HG02571 (cell line): ENCODE measurements around the gene LRFN2.

Source experiments
- ATAC-seq: cut with Tn5 transposase; IDR thresholded peaks from one replicate; pipeline ENCODE4 v1.9.1; 2021; ENCODE audit warnings: mild to moderate bottlenecking, moderate library complexity; ENCODE audit not compliant: unreplicated experiment

The LRFN2 gene

DNA sequence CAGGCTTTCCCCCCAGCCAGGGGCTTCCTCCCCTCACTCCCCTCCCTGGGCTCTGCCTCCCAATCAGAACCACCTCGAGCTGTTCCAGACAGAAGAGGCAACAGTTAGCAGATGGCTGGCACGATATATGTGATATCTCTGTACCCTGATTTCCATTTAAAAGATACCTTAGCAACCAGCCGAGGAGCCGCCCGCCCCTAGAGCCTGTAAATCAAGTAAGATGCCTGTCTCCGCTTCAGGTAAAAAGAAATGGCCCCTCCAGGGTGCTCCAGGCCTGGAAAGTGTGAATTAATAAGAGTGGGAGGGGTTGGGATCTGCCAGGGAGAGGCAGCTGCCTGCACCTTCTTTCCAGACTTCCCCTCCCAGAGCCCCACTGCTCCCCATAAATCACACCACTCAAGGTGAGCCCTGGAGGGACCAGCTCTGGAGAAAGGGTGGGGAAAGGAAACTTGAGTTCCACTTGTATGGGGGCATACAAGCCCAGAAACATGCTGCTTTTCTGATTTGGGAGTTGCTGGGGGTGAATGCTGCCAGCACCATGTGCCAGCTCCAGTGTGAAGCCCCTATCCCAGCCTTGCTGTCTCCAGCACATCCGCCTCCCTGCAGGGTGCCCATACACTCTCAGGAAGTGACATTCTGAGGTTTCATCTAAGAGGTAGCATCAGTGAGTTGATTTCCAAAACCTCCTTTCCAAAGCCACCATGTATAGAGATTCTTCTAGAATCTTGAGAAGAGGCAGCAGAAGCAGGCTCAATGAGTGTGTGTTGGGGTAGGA is 148.0 kb downstream of the LRFN2 start:
- no peak for ATAC-seq

- ATAC-seq, result no peak
These were observed 148.8 kb downstream of the LRFN2 start for GRCh38 chr6:40438246-40438887.

DNA sequence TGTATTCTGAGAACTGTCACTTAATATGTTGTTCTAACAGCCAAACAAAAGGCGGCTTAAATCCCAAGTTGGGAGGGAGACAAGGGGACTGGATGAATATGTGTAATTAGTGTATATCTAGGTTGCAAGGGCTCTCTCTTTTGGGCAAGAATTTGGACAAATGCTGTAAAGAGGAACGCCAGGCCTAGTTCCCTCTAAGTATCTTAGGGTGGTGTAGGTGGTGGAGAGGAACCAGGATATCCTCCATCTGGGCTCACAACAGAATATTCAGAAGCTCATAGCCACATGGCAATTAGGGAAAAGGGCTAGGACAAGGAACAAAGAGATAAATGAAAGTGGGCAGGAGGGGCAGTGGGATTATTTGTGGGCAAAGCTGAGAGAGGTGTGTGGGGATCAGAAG is 149.5 kb downstream of the LRFN2 start:
- ATAC-seq, result no peak

- ATAC-seq, result no peak
These were observed 150.2 kb downstream of the LRFN2 start for GRCh38 chr6:40436685-40437604.

DNA sequence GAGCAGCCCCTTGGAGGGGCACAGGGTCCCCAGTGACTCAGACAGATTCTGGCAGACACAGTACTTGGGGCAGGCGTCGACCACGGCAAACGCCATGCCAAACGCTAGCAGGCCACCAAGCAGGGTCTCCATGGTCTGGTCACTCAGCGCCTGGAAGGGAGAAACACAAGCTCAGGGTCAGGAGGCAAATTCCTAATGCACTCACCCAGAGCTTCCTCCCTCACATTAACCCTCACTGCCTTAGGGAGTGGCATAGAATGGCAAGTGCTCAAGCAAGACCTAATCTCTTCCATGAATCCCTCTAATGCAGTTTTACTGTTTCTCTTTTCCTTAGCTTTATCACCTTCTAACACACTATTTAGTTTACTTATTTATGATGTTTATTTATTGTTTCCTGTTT is 154.2 kb downstream of the LRFN2 start:
- ATAC-seq, result no peak

- ATAC-seq, result no peak
These were observed 155.5 kb downstream of the LRFN2 start for GRCh38 chr6:40431706-40432105.

GRCh38 chr6:40427196-40427595 is 160.0 kb downstream of the LRFN2 start:
- ATAC-seq, result no peak

GRCh38 chr6:40426346-40427066 is 160.7 kb downstream of the LRFN2 start:
- ATAC-seq, result no peak

DNA sequence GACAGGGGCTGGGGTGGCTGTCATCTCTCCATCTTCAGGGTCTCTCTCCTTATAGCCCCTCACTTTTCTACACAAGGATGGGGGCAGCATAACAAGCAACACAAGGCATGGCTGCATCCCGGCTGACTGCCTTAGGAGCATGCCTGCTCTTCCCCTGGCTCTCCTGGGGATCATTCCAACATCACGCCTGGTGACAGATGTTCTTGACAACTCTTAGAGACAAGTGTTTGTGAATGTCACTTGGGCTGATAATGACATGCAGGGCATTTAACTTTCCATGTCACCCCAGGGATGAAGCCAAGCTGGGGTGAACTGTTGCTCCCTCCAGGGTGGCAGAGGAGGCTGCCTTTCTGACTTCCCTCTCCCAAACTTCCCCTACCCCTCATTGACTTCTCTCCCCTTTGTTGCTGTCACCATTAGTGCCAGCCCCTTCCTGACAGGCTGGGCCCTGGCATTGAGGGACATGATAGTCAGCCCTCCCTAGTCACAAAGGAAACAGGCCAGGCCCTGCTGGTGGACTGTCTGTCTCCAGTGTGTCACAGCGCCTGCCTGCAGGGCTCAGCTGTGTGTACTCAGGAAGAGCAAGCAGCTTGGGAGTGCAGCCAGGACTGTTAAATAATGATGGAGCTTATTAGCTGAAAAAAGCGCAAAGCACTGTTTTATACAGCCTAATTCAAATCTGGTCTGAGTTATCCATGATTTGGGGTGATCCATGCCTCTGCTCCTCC is 161.8 kb downstream of the LRFN2 start:
- no peak for ATAC-seq

DNA sequence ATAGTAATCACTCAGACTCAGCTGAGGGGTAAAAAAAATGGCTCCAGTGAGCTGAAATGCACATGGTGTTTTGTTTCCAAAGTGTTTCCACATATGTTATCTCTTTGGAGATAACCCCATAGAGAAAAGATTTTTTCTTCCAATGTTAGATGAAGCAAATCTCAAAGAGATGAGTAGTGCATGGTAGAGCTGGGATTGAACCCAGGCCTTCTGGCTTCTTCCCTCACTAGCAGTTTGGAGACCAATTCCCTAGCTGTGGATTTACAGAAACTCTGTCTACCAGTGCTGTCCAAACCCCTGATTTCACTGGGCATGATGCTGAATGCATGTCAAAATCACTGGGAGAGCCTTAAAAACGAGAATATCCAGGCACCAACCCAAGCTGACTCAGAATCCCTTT is 165.1 kb downstream of the LRFN2 start:
- ATAC-seq, result no peak

DNA sequence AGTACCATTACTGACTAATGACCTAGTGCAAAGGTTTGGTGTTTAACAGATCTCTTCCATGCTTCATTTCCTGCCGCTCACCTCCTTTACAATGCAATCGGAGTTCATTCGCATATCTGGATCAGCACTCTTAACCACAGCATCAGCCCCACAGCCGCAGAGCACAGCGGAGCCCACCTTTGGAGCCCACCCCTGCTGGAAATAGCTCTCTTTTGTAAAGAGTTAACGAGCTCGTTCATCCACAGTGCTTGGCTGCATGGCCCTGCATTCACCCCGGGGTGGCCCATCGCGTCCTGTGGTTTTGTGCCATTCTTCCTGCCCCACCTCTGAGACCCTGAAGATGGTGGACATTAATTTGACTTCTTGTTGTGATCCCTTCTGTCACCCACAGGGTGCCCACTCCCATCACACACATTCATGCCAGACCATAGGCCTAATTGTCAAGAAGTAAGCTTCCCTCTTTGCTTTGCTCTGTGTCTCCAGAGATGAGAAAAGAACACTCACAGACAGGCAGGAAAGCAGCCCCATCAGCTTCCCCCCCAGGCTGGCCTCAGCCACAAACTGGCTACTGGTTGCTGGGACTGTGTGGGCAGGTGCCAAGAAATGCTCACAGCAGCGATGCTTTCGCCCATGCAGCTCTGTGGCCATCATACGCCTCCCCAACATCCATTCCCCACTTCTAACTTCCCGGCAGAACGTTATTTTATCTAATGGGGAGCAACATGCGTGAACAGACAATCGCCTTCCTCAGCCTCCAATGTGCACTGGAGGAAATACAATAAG is 167.0 kb downstream of the LRFN2 start:
- no peak for ATAC-seq

DNA sequence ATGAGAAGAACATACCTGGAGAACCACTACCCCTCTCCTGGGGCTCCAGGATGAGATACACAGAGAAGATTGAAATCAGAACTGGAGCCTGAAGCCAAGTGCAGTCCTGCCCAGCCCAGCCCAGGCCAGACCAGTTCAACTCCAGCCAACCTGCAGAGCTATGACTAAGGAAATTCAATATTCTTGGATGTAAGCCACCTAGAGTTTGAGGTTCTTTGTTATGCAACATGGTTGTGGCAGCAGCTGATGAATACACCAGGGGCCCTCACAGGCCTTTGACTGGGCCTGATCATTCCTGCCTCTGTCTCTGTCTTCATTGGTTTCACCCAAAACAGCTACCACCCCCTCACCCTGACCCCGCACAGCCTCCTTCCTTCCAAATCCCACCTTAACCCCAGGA is 167.8 kb downstream of the LRFN2 start:
- no peak for ATAC-seq

DNA sequence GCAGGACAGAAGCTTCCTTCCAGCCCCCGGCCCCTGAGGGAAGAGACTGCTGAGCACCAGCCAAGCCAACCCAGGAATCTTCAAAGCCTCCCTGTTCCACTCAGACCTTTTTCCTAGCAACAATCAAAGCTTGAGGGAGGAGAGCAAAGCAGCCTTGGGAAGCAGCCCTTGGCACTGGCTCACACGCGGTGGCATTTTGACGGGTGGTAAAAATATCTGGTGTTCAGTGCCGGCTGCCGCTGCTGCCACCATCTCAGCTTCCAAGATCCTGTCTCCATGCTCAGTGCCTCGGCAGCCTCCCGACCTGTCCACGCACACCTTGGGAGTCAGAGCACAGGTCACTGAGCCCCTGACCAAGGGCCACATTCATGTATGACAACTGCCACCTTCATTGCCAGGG is 170.1 kb downstream of the LRFN2 start:
- no peak for ATAC-seq

- no peak for ATAC-seq
These were observed 172.5 kb downstream of the LRFN2 start for GRCh38 chr6:40414617-40415016.

GRCh38 chr6:40413239-40413638 is 173.9 kb downstream of the LRFN2 start:
- ATAC-seq, result no peak

DNA sequence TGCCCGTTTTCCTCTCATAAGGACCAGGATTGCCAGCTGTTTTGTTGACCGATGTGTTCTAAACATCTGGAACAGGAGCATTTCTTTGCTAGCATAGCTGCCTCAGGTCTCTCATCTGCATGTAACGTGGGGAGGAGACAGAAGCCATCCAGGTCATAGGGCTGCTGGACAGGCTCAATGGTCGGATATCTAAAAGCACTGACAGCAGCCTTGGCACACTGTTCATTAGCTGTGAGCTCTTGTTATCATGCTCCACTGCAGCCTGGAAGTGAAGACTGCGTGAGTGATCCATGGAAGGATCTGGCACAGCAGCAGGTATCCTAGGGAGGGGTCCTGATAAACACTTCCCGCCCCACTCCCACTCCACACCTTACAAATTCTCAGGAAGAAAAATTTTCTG is 175.3 kb downstream of the LRFN2 start:
- no peak for ATAC-seq

DNA sequence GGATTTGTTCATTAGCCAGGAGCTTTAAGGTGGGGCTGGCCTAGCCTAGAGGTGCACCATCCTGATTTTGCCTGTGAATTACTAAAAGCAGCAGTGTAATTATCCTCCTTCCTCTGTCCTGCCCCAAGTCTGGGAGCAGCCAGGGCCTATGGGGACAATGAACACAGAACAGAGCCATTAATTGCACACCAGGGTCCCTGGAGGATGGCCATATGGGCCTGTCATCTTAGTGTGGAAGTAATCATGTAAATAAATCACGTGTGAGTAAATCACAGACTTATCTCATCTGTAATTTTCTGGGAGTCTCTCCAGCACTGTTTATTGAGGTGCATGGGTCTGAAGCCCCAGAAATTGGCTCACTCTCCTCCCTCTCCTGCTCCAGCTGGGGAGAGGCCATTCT is 176.3 kb downstream of the LRFN2 start:
- ATAC-seq, result no peak

DNA sequence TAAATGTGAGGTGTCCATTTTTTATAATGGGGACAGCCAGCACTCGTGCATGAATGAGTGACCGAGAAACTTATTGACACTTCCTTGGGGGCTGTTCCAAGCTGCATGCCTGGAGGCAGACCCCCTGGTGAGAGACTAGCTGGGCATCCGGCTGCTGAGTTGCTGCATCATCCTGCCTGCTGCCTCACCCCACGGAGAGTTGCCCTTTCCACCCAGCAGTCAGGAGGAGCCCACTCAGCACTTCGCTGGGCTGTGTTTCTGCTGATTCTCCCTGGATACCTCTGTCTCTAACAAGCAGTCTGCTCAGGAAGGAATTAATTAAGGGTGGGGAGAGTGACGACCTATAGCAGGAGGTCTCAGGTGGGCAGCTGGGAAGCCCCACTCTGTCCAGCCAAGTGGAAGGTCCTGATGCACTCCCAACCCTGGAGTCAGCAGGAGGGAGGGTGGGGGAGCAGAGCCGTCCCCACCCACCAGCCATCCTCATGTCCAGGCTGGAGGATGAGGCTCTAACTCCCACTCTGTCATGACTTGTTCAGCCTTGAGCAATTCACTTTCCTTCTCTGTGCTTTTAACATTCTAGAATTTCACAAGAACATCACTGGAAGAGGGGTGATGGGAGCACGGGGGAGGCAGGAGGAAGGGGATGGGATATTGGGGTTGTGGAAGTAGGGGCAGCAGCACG is 177.3 kb downstream of the LRFN2 start:
- ATAC-seq, result no peak
